ENCODE results near the gene SPATS2L.

The SPATS2L gene

DNA sequence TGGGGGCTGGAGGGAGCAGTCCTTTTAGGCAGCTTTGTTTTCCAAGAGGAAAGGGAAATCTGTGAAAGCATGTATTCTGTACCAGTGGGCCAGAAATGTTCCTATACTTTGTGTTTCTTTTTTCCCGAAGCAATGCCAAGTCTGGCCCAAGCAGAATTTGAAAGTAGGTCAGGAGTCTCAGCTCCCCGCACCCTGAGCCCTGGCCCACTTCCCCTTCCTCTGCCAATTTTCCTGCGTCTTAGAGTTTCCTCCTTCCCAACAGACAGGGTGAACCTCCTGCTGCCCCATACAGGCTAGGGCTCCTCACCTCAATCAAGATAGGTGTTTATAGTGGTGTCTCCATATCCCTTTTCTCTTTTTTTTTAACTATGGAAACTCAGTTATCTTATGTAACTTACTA, 138.0 kb downstream of the SPATS2L start:
- no peak overlapping the region for H3K4me3 ChIP-seq (ENCODE audit: low read length)
- TF ChIP-seq ZNF274 (IDR thresholded peaks at IDR 0.05; ENCODE audit: low read depth, low read length), result no peak

DNA sequence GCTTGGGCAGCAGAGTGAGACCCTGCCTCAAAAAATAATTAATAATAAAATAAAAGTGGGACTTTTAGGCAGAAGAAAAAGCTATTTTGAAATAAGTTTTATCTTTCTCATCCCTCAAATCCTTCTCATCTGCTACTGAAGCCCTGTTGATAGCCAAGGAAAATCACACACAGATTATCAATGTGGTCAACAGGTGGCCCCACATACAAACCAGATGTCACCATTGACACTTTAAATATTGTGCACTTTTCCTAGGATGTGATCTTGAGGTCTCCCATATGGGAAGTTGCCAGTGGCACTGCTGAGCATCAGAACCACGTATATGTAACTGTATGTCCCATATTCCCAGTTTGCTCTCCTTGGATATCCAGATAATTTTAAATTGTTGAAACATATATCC, 138.8 kb downstream of the SPATS2L start:
- TF ChIP-seq ZNF274 (IDR thresholded peaks at IDR 0.05; ENCODE audit: low read depth, low read length), result no peak
- no peak overlapping the region for H3K4me3 ChIP-seq (ENCODE audit: low read length)

DNA sequence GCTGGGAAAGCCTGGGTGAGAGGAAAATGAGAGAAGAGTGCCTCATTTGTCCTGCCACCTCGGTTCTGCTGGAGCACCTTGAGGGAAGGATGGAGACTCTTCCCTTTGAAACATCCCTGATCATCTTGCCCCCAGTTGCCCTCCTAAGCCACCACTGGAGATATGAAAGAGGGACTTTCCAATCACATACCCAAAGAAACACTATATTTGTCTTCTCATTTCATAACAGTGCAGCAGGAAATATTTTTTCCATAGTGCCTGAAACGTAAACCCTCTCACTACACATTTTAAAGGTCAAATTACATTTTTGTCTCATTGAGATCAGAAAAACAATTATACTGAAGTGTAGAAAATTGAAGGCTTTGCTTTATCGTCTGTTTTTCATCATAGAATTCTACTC, 140.1 kb downstream of the SPATS2L start:
- no peak for TF ChIP-seq ZNF274 (IDR thresholded peaks at IDR 0.05; ENCODE audit: low read depth, low read length)
- H3K4me3 ChIP-seq (ENCODE audit: low read length), result no peak overlapping the region

DNA sequence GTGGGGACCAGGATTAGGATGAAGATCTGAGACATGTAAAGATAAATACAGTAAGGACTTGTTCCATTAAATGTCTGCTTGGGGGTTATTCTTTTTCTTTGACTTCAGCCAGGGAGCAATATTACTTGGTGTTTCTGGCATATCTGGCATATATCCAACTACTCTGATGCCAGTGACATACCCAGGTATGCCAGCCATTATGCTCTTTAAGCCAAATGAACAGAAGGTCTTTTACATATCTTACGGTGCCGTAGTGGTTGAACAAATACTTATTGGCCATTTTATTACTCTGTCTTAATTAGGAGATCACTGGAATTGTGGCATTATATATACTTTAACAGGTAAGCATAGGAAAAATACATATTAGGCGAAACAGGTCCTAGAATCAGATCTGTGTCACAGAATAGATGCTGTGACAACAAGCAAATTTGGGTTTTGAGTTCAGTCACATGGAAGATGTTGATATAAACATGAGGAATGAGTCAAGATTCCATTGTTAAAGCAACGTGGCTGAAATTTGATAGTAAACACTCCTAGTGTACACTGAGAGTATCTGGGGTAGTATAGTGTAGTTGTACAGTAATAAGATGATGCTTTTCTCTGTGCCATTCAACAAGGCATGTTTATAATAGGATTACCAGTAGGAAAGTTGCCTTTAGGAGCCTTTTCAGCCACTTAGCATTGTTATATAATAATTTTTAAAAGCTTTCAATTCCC, 140.8 kb downstream of the SPATS2L start:
- TF ChIP-seq ZNF274 (IDR thresholded peaks at IDR 0.05; ENCODE audit: low read depth, low read length), result no peak
- no peak overlapping the region for H3K4me3 ChIP-seq (ENCODE audit: low read length)

DNA sequence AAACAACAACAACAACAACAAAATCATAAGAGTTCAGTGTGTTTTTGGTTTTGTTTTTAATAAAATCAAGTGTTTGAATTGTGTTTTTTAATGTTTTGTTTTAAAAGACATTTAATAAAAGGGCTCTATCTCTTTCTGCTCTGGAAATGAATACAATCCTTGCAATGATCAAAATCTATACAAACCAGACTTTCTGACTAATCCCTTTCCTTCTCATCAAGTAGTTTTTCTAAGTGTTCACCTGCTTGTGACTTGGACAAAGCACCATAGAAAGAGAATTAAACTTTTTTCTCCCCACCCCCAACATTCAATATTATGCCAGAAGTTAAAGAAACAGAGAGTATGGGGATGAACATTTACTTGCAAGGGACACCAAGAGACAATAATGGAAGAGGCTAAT, 142.0 kb downstream of the SPATS2L start:
- no peak for TF ChIP-seq ZNF274 (IDR thresholded peaks at IDR 0.05; ENCODE audit: low read depth, low read length)

DNA sequence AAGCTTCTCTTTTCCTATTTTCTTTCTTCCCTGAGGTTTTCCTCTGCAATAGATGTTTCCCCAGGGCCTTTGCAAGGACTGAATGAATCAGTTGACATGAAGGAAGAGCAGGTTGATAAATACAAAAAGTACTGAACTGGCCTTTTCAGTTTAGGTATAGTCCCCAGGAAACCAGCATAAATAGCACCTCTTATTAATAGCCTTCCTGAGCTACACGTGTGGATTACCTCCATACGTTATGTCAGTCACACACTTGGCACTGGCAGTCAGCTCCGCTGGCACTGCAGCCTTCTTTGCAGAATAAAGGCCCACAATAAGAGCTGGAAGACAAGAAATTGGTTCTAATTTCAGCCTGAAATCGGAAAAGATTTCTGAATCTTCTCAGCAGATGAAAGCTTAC, 142.7 kb downstream of the SPATS2L start:
- H3K4me3 ChIP-seq (ENCODE audit: low read length), result no peak overlapping the region
- TF ChIP-seq ZNF274 (IDR thresholded peaks at IDR 0.05; ENCODE audit: low read depth, low read length), result no peak

More for the DNA sequence above, 142.0 kb downstream of the SPATS2L start:
- H3K4me3 ChIP-seq (ENCODE audit: low read length), result no peak overlapping the region

DNA sequence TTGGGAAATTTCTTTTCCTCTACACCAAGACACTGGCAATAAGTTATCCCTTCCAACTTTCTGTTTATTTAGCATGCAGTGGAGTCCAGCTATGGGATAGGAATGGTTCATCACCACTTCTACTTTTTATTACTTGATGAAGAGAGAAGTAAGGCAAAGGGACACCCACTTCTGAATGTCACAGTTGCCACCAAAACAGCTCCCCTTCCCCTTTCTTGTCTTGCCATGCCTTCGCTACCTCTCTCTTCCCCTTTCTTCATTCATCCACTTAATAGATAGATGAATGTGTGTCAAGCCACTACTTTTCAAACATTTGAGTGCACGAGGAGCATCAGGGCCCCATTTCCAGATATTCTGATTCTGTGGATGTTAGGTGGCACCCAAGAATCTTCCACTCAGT, 143.8 kb downstream of the SPATS2L start:
- TF ChIP-seq ZNF274 (IDR thresholded peaks at IDR 0.05; ENCODE audit: low read depth, low read length), result no peak
- H3K4me3 ChIP-seq (ENCODE audit: low read length), result no peak overlapping the region

DNA sequence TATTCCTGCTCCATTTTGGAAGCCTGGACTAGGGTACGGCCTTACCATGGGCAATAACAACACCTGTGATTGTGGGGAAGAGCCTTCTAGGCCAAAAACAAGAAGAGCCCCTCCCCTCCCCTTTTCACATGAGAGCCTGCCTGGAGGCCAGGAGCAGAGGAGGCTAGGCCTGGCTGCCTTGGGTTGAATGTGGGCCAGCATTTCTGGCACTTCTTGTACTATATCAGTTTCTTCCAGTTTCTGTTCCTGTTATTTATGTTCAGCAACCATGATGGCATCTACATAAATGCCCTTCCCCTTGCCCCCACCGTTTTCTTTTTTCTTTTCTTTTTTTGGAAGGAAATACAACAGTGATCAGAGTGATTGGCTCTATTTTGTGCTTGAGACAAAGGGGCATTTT, 145.0 kb downstream of the SPATS2L start:
- no peak for TF ChIP-seq ZNF274 (IDR thresholded peaks at IDR 0.05; ENCODE audit: low read depth, low read length)
- H3K4me3 ChIP-seq (ENCODE audit: low read length), result no peak overlapping the region

DNA sequence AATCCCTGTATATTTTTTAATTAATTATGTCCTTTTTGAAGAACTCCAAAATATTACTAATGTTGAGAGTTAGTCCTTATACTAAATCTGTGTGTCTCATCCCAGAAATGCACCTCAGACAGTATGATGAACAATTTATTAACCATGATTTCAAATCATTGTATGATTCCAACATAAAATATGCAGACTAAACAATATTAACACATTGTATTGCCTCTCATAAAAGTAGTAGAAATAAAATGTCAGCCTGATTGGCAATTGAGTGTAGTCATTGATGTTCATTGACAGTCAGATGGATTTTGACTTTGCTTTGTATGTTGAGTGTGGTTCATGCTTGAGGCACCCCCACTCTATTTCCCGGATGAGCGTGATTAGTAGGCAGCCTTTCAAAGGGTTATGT, 145.9 kb downstream of the SPATS2L start:
- no peak overlapping the region for H3K4me3 ChIP-seq (ENCODE audit: low read length)
- no peak for TF ChIP-seq ZNF274 (IDR thresholded peaks at IDR 0.05; ENCODE audit: low read depth, low read length)

DNA sequence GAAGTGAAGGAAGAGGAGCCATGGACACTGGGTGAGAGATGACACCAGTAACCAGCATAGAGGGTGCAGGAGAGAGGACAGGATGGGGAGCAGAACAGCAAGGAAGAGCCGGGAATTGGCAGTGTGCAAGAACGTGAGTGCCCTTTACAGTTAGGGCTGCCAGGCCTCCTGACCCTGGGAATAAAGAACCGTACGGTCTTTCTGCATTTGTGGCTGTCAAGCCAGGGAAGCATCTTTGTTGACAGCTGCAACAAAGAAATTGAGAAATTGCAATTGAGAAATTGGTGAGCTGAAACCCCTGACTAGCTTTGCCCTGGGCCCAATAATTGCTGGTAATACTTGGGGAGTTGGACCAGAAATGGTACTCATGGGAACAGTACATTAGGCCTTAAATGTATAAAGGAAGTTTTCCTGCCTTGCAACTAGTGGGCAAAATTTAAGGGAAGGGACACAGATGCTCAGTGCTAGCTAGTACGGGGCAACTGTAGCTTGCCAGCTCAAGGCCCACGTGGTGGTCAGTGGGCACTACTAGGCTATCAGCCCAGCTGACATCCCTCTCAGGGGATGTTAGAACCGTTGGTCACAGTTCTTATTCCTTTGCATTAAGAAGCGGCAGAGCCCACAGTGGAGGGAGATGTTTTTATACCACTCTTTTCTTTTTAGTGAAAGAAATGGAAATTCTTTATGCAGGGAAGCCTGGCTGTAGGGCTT, 146.8 kb downstream of the SPATS2L start:
- H3K4me3 ChIP-seq (ENCODE audit: low read length), result no peak overlapping the region
- TF ChIP-seq ZNF274 (IDR thresholded peaks at IDR 0.05; ENCODE audit: low read depth, low read length), result no peak

DNA sequence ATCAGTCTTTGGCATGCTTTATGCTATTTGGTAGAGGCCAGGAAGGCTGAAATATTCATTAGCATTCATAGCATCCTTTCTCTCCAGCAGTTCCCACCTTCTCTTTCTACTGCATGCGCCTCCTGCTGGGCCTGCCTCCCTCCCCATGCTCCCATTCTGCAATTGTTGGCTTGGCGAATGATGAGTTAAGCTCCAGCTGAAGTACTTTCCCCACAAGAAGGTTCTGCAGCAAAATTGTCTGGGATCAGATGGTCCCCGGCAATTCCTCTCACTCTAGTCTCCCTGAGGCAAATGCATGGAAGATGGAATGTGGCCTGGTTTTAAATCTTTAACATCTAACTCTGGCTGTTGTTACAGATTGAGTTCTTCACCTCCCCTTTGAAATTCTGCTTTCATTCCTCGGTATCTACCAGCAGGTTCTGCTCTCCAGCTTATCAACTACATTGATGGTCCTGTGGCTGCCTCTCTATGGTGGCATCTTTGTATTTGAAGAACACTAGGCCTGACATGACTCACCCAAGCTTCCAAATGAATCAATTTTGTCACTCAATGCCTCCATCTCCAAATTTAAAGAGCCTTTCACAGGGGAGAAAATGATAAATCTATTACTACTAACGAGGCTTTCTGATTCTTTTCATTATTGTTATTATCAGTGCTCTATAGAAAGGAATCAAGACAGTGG, 147.5 kb downstream of the SPATS2L start:
- TF ChIP-seq ZNF274 (IDR thresholded peaks at IDR 0.05; ENCODE audit: low read depth, low read length), result no peak
- no peak overlapping the region for H3K4me3 ChIP-seq (ENCODE audit: low read length)

DNA sequence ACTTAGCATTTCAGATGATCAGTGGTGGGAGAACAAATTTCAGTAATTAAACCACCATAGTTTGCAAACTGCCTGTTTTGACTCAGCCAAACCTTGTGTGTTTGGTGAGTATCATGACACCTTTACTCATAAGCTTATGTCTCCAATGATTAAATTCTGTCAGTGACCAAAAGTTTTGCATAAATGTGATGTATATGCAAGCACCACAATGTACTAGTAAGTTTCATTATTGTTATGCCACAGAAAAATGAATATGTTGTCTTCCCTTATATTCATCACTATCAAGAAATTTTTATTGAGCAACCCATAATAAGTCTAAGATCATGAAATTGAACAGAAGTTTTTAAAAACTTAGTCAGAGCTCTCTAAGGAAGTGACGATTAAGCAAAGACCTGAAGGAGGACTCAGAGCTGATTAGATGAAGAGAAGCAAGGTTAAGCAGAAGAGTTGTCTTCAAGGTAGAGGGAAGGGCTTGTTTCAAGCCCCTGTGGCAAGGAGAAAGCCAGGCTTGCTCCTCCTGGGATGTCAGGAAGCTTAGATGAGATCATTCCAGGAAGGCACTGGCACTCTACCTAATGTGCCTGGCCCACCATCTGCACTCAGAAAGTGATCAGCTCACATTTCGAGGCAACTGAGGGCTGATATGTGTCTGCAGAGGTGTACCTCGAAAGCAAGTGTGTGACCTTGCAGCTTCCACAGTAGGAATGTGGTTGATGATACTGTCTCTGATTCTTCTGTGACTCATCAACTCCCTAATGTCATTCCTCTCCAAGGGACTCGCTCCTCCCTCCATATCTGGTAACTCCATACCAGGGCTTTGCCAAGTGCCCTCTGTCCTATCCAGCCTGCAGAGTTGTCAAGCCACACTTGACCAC, 148.7 kb downstream of the SPATS2L start:
- H3K4me3 ChIP-seq (ENCODE audit: low read length), result no peak overlapping the region
- no peak for TF ChIP-seq ZNF274 (IDR thresholded peaks at IDR 0.05; ENCODE audit: low read depth, low read length)

DNA sequence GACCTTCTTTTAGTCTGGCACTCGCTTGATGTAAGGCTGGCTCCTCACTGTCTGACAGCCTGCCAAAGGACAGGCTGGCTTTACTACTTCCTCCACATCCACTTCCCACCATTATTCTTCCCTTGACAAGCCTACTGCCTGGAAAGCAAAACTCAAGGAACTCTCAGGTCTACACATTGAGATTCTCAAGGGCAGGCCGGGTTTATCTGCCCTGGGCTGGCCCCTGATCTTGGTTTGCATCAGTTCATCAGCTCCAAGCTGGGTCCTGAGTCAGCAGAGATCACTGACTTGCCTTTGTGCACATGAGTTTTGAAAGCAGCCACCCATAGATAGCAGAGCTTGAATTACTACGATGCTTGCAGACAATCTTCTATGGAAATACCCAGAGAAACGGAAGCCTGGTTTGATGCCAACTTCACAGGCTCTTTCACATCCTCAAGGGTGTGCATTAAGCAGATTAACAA, 149.5 kb downstream of the SPATS2L start:
- no peak overlapping the region for H3K4me3 ChIP-seq (ENCODE audit: low read length)
- TF ChIP-seq ZNF274 (IDR thresholded peaks at IDR 0.05; ENCODE audit: low read depth, low read length), result no peak

DNA sequence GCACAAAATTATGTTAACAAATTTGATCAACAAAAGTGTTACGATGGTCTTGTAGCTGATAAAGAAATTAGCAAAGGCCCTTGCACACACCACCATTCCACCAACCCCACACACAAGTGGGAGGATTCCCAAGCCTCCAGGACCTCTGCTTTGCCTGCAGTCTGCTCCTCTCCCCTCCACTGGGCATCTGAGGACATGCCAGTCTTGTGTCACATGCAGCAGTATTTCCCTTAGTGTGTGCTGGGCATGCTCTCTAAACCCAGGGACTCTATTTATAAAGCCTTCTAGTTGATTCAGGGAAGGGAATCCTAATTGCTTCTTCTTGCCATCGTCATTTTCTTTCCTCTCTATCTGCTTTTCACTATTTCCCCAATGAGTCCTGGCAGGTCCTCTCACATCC, 150.1 kb downstream of the SPATS2L start:
- TF ChIP-seq ZNF274 (IDR thresholded peaks at IDR 0.05; ENCODE audit: low read depth, low read length), result no peak
- H3K4me3 ChIP-seq (ENCODE audit: low read length), result no peak overlapping the region
